WTC11 (cell line): ENCODE results near the gene CD68. TPM values are rescaled to one million over a fixed set of nuclear protein-coding genes. Genes with fewer than 3 reads are reported as not detected.

ENCODE experiments used
- AR ChIP-seq: fragments of 250-450 bp; sonication (Bioruptor Pico); IDR thresholded peaks from 2 replicates; pipeline ENCODE4 v1.9.0; 2021; ENCODE audit warnings: mild to moderate bottlenecking
- ATF3 ChIP-seq: sonication (generic); formaldehyde crosslinking; conservative IDR thresholded peaks from 2 replicates; pipeline ENCODE4 v1.8.1; 2022; ENCODE audit warnings: mild to moderate bottlenecking, missing genetic modification reagents
- E2F1 ChIP-seq: sonication (generic); formaldehyde crosslinking; IDR thresholded peaks from 2 replicates; pipeline ENCODE4 v1.8.0; 2022; ENCODE audit warnings: mild to moderate bottlenecking, missing genetic modification reagents
- EMX1 ChIP-seq: fragments of 250-450 bp; sonication (Bioruptor Pico); IDR thresholded peaks from 2 replicates; pipeline ENCODE4 v1.8.0; 2021; ENCODE audit warnings: mild to moderate bottlenecking
- ERG ChIP-seq: fragments of 250-450 bp; sonication (Bioruptor Pico); IDR thresholded peaks from 2 replicates; pipeline ENCODE4 v1.8.0; 2021; ENCODE audit warnings: mild to moderate bottlenecking
- GABPB1 ChIP-seq: sonication (generic); formaldehyde crosslinking; IDR thresholded peaks from 2 replicates; pipeline ENCODE4 v1.8.1; 2023; ENCODE audit warnings: mild to moderate bottlenecking, missing genetic modification reagents
- GRHL2 ChIP-seq: fragments of 250-450 bp; sonication (Bioruptor Pico); IDR thresholded peaks from 2 replicates; pipeline ENCODE4 v1.8.0; 2022; ENCODE audit warnings: mild to moderate bottlenecking, moderate library complexity; ENCODE audit not compliant: insufficient replicate concordance, severe bottlenecking
- IRF1 ChIP-seq: sonication (generic); formaldehyde crosslinking; IDR thresholded peaks from 2 replicates; pipeline ENCODE4 v1.8.0; 2023; ENCODE audit warnings: missing genetic modification reagents
- MAX ChIP-seq: sonication (generic); formaldehyde crosslinking; IDR thresholded peaks from 2 replicates; pipeline ENCODE4 v1.8.0; 2022; ENCODE audit warnings: mild to moderate bottlenecking, missing genetic modification reagents
- NFATC4 ChIP-seq: fragments of 250-450 bp; sonication (Bioruptor Pico); IDR thresholded peaks from 2 replicates; pipeline ENCODE4 v1.9.0; 2021; ENCODE audit warnings: mild to moderate bottlenecking
- NFYB ChIP-seq: sonication (generic); formaldehyde crosslinking; conservative IDR thresholded peaks from 2 replicates; pipeline ENCODE4 v1.8.0; 2022; ENCODE audit warnings: low read depth, missing genetic modification reagents
- RELA ChIP-seq: sonication (generic); formaldehyde crosslinking; IDR thresholded peaks from 2 replicates; pipeline ENCODE4 v1.8.1; 2022; ENCODE audit warnings: missing genetic modification reagents, mild to moderate bottlenecking, borderline replicate concordance
- SMAD3 ChIP-seq: sonication (generic); formaldehyde crosslinking; IDR thresholded peaks from 2 replicates; pipeline ENCODE4 v1.8.0; 2022; ENCODE audit warnings: missing genetic modification reagents, mild to moderate bottlenecking, borderline replicate concordance
- SP1 ChIP-seq: sonication (generic); formaldehyde crosslinking; conservative IDR thresholded peaks from 2 replicates; pipeline ENCODE4 v1.8.1; 2022; ENCODE audit warnings: missing genetic modification reagents
- USF2 ChIP-seq: sonication (generic); formaldehyde crosslinking; IDR thresholded peaks from 2 replicates; pipeline ENCODE4 v1.8.1; 2023; ENCODE audit warnings: mild to moderate bottlenecking, missing genetic modification reagents, moderate library complexity
- ZNF138 ChIP-seq: sonication (generic); formaldehyde crosslinking; conservative IDR thresholded peaks from 2 replicates; pipeline ENCODE4 v1.8.1; 2022; ENCODE audit warnings: mild to moderate bottlenecking, moderate library complexity, missing genetic modification reagents
- ZNF232 ChIP-seq: sonication (generic); formaldehyde crosslinking; IDR thresholded peaks from 2 replicates; pipeline ENCODE4 v1.8.0; 2022; ENCODE audit warnings: mild to moderate bottlenecking, missing genetic modification reagents
- ZNF416 ChIP-seq: fragments of 250-450 bp; sonication (Bioruptor Pico); IDR thresholded peaks from 2 replicates; pipeline ENCODE4 v1.9.0; 2021; ENCODE audit warnings: mild to moderate bottlenecking, inconsistent platforms
- ZNF423 ChIP-seq: fragments of 250-450 bp; sonication (Bioruptor Pico); IDR thresholded peaks from 2 replicates; pipeline ENCODE4 v2.1.2; 2022; ENCODE audit warnings: mild to moderate bottlenecking, moderate library complexity
- ZNF512 ChIP-seq: sonication (generic); formaldehyde crosslinking; IDR thresholded peaks from 2 replicates; pipeline ENCODE4 v1.8.1; 2022; ENCODE audit warnings: missing genetic modification reagents, borderline replicate concordance
- ZNF532 ChIP-seq: fragments of 250-450 bp; sonication (Bioruptor Pico); IDR thresholded peaks from 2 replicates; pipeline ENCODE4 v1.9.0; 2021; ENCODE audit warnings: mild to moderate bottlenecking, borderline replicate concordance
- ZNF671 ChIP-seq: fragments of 250-450 bp; sonication (Bioruptor Pico); IDR thresholded peaks from 2 replicates; pipeline ENCODE4 v1.8.0; 2021; ENCODE audit warnings: mild to moderate bottlenecking
- total RNA-seq: library from RNA; stranded (reverse); gene quantifications from 3 replicates; pipeline ENCODE4 v1.2.3, GENCODE V29; 2021

The CD68 gene
- total RNA-seq, 1 experiment from 2014 or later = 0.72 TPM

- TF ChIP-seq AR (CRISPR knock-in tag) (peak; percentile 98), ZNF423 (CRISPR knock-in tag) (no peak), ERG (peak; percentile 96), NFYB (CRISPR knock-in tag) (0 out of 2 replicates have a peak, but pooled peaks have one; percentile 12), USF2 (CRISPR knock-in tag) (peak; percentile 61), RELA (CRISPR knock-in tag) (peak; percentile 87; the same call in 1 of the 2 replicates), ZNF232 (no peak), SMAD3 (CRISPR knock-in tag) (no peak), GABPB1 (CRISPR knock-in tag) (peak; percentile 79; the same call in 1 of the 2 replicates), MAX (CRISPR knock-in tag) (peak; percentile 77), NFATC4 (CRISPR knock-in tag) (peak; percentile 95), SP1 (CRISPR knock-in tag) (peak; percentile 25; the same call in 1 of the 2 replicates), ZNF416 (CRISPR knock-in tag) (peak; percentile 87), ZNF512 (CRISPR knock-in tag) (no peak), ZNF138 (CRISPR knock-in tag) (0 out of 2 replicates have a peak, but pooled peaks have one; percentile 42), ZNF671 (peak; percentile 97), E2F1 (no peak), ATF3 (CRISPR knock-in tag) (0 out of 2 replicates have a peak, but pooled peaks have one; percentile 9), ZNF532 (CRISPR knock-in tag) (peak; percentile 91), GRHL2 (CRISPR knock-in tag) (no peak), IRF1 (CRISPR knock-in tag) (0 out of 2 replicates have a peak, but pooled peaks have one; percentile 49), EMX1 (CRISPR knock-in tag) (peak; percentile 98)
Measured at GRCh38 chr17:7579001-7579833, at the start of gene CD68 (continued).
